ENCODE measurements around the gene RS1. TPM values are rescaled to one million over a fixed set of nuclear protein-coding genes. Genes with fewer than 3 reads are reported as not detected.

The RS1 gene
- total and polyA plus RNA-seq, 4 donors, result 0.40 to 6.3 (median 3.1) TPM

Other genes starting within 250 kb of the RS1 start
- 10 to 100 TPM; 29.2 to 37.3 TPM for gene CDKL5, start 246.5 kb downstream of the RS1 start, total RNA-seq
- gene CDKL5, start 246.5 kb downstream of the RS1 start, polyA plus RNA-seq, result 1 to 10 TPM; 3.2 to 3.4 TPM
- gene PPEF1, start 35.5 kb upstream of the RS1 start, total RNA-seq, result under 1 TPM; 0.26 to 0.80 TPM
- gene PPEF1, start 35.5 kb upstream of the RS1 start, polyA plus RNA-seq, result under 1 TPM; 0.22 to 0.27 TPM